ENCODE results near the gene STEAP1B.

GRCh38 chr7:22469371-22470143 lies 30.4 kb downstream of the STEAP1B start:
- TF ChIP-seq POLR2A (IDR thresholded peaks at IDR 0.05) (no peak), CTCF (IDR thresholded peaks at IDR 0.05) (no peak)
